HG02642 (cell line): Measurements from ENCODE around the gene PLIN5.
"Not testable (repeated sequence)": the region's sequence is repeated elsewhere in the genome, so short reads cannot be mapped to it uniquely, and the experiment has no call there.

Experiments used
- ATAC-seq: cut with Tn5 transposase; IDR thresholded peaks from one replicate; pipeline ENCODE4 v1.9.1; 2021; ENCODE audit warnings: mild to moderate bottlenecking; ENCODE audit not compliant: unreplicated experiment, poor library complexity

Gene PLIN5

DNA sequence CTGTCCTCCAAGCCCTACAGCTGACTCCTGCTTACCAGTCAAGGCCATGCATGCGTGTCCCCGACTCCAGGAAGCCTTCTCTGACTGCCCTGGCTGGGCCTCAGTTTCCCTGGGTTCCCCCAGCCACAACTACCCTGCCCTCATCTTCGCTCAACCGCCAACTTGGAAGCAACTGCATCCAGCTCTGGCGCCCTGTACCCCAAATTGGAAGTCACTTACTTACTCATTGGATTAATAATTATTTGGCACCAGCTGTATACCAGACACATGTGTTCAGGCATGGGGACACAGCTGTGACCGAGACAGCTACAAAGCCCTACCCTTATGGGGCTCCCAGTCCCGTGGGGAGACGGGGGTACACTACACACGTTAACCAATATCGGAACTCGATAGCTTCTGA lies 35.4 kb upstream of the PLIN5 start:
- no peak for ATAC-seq

DNA sequence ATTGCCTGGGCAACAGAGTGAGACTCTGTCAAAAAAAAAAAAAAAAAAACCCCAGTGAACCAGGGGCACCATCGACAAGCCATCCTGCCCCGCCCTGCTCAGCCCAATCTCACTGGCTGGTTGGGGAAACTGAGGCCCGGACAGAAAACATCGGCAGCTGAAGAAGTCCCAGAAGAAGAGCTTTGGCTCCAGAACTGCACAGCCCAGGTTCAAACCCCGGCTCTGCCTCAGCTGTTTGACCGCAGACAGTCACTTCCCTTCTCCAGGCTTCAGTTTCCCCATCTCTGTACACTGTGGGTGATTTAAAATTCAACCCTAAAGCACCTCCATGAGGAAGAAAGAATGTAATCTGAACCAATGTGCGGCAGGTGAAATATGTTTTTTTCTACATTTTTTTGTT lies 33.9 kb upstream of the PLIN5 start:
- no peak for ATAC-seq

DNA sequence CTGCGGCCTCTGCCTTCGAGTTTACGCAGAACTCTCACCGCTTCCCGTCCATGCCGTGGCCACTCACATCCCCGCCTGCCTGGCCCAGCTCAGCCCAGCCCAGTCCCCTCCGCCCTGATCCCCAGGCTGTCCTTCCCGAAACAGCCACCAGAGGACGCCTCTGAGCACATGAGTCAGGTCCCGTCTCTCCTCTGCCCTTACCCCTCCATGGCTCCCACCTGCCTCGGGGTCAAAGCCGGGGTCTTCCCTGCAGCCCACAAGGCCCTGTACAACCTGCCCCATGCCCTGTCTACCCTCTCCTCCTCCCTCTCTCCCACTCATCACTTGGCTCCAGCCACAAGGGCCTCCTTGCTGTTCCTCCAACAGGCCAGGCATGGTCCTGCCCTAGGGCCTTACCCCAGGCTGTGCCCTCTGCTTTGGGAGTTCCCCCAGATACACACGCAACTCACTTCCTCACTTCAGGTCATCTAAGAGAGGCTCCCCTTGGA lies 32.6 kb upstream of the PLIN5 start:
- ATAC-seq: no peak

DNA sequence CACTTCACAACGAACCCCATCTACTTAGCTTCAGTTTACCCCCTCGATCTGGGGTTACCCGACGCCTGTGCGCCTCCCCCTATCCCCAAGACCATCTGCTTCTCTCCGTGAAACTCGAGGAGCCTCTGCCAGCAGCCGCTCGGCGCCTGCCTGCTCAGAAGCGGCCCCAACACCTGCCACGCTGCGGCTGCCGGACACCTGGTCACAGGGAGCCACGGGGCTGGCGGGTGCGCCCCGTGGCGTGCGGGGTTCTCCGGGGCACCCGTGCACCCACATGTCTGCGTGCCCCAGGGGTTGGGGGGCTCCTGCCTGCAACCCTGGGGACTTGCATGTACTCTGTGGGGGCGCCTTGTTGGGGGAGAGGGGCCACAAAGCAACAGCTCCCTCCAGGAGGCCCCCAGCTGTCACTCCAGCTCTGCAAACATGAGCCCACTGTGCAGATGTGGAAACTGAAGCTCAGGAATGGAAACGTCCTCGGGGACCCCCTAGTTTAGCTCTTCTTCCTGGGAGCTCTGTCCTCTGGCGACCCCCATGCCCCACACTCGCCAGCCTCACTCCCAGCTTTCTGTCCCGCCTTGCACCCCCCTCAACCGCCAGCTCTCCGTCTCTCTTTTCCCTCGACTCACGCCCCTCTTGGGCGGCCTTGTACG lies 31.5 kb upstream of the PLIN5 start:
- no peak for ATAC-seq

DNA sequence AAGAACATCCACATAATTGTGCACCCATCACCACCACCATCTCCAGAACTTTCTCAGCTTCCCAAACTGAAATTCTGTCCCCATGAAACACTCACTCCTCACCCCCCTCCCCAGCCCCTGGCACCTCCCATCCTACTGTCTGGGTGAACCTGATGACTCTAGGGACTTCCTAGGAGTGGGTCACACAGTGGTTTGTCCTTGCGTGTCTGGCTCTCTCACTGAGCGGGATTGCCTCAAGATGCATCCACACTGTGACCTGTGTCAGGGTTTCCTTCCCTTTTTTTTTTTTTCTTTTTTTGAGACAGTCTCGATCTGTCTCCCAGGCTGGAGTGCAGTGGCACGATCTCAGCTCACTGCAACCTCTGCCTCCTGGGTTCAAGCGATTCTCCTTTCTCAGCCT lies 28.5 kb upstream of the PLIN5 start:
- not testable (repeated sequence) for ATAC-seq

DNA sequence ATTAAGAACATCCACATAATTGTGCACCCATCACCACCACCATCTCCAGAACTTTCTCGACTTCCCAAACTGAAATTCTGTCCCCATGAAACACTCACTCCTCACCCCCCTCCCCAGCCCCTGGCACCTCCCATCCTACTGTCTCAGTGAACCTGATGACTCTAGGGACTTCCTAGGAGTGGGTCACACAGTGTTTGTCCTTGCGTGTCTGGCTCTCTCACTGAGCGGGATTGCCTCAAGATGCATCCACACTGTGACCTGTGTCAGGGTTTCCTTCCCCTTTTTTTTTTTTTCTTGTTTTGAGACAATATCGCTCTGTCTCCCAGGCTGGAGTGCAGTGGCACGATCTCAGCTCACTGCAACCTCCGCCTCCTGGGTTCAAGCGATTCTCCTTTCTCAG lies 27.1 kb upstream of the PLIN5 start:
- ATAC-seq: not testable (repeated sequence)

DNA sequence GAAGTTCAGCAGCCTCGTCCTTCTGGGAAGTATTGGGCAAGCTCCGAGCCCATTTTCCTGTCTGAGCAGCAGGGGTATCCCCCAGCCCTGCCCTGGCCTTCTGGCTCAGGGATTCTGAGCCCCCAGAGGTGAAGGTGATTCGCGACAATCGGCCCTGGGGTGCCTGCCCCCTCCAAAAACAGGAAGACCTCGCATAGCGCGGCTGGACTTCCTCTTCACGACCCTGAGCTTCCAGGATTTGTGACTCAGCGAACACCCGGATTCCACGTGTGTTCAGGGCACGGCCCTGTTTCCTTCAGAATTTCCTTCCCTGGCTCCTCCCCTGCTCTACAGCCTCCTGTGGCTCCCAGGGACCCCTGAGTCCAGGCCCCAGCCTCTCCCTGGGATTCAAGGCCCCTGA lies 24.5 kb upstream of the PLIN5 start, which contains the start of gene SEMA6B:
SEMA6B (minus strand) TSS at position 116 of the 400 bp plus-strand sequence. CDS start 1,227 bp downstream, outside the sequence.
- no peak for ATAC-seq

DNA sequence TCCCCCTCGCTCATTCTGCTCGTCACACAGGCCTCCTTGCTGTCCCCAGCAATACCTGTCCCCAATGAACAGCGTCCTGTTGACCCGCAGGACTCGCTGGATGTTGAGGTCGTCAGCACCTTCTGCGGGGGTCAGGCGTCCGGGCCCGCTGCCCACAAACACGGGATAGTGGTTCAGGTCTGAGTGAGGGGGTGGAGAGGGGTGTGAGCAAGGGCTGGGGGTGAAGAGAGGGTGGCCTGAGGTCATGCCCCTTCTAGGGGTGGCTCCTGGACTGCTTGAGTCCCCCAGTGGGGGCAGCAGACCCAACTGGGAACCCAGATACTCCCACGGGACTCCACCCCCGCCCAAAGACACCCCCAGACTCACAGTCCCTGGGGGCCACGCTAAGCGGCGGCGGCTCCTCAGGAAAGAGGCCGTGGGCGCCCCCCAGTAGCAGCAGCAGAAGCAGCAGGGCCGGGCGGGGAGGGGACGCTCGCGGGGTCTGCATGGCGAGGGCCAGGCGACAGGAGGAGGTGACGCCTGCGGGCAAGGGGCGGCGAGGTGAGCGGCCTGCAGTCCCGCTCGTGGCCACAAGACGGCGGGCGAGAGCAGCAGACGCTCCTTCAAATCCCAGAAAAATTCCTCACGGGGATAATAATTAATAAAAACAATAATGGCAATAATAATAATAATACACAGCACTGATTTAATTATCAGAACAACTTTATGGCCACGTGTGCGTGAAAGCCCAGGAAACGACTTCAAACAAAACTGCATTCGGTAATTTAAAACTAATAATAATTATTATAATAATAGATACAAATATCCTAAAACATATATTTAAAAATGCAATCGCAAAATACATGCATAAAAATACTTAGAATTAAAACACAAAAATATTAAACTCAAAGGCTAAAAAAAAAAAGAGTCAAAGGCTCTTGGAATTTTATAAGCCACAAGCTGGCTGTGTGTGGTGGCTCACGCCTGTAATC lies 23.2 kb upstream of the PLIN5 start:
- ATAC-seq: no peak

DNA sequence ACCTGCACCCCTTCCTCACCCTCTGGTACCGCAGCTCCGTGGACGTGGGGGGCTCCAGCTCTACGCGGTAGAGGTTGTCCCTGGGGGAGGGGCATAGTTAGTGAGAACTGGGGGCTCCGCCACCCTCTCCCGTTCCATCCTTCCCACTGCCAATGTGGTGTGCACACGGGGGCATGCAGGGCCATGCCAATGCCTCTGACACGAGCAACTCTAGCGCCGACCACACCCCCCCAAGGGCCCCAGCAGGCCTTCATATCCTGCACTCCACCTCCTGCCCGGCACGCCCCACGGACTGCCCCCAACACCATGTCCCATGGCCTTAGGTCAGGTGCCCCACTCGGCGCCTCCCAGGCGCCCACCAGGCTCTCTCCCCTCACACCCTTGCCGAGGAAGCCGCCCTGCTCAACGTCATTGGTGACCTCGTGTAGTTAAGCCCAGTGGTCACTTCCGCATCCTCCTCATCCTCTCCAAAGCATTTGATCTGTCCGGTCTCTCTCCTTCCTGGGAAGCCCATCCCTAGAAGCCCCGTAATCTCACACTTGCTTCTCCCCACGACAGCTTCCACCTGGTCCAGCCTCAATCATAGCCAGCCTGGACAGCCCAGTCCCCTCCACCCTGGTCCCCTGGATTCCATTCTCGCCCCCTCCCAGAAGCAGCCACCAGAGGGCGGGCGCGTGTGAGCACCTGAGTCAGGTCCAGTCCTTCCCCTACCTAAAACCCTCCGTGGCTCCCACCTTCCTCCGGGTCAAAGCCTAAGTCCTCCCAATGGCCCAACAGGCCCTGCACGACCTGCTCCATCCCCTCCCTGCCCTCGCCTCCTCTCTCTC lies 22.3 kb upstream of the PLIN5 start:
- no peak for ATAC-seq

DNA sequence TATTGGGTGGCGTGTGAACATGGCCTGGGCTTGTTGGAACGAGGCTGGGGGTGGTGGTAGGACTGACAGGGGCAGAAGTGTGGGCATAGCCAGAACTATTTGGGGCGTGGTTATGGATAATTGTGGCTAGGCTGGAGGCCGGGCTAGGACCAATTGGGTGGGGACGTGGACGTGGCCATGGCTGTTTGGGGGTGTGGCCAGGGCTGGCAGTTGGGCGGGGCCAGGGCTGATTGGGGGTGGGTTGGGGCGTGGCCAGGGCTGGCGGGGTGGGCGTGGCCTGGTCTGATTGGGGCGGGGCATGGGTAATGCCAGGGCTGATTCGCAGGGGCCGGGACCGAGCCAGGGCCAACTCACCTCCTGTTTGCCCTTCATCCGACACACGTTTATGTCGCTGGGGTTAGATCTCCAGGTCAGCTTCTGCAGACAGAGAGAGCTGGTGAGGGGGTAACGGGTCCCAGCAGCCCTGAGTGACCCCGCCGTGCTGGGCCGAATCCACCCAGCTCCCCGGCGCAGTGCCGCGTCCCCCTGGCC lies 21.6 kb upstream of the PLIN5 start:
- ATAC-seq: no peak

DNA sequence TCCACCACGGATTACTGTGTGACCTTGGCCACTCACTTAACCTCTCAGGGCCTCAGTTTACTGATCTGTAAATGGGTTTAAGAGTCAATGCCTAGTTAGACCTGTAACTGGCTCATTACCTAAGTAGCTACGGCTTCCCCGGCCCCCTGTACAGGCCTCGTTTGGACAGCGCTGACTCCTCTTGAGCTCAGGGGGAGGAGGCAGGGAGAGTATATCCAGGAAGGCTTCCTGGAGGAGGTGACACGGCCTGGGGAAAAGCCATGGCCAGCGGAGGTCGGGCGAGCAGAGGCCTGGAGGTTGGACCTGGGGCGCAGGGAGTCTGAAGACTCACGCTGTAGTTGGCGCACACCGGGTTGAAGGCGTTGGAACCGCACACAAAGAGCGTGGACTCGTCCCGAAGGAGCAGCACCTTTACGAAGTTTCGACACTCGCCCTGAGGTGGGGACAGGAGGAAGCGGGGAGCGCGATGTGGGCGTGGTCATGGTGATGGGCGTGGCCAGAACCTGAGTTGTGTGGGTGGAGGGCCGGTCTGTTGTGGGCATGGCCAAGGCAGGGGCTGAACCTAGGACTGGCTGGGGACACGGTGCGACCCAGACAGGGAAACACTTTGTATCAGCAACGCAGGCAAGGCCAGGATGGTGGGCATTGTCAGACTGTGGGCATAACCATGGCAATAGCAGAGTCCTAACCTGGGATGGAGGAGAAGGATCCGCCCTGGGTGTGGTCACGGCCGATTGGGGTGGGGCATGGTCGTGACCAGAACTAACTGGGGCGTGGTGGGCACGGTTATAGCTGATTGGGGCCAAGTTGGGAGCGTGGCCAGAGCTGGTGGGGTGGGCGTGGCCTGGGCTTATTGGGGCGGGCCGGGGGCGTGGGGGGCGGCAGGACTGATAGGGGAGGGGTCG lies 20.9 kb upstream of the PLIN5 start:
- ATAC-seq: no peak

DNA sequence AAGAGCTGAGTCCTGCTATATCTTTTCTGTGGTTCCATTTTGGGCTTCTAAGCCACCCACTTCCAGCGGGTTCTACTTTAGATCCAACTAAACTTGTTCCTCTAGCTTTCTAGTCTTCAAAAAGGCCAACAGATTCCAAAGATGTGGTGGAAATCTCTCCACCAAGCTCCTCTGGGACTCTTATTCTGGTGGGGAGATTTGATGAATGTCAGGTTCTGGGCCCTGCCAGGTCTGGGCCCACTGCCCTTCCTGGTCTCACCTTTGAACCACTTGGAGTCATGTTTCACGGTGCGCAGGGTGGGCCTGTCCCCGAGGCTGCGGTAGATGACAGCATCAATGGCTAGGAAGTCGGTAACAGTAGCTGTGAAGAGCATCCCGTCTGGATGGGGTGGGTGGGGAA lies 19.7 kb upstream of the PLIN5 start:
- no peak for ATAC-seq

DNA sequence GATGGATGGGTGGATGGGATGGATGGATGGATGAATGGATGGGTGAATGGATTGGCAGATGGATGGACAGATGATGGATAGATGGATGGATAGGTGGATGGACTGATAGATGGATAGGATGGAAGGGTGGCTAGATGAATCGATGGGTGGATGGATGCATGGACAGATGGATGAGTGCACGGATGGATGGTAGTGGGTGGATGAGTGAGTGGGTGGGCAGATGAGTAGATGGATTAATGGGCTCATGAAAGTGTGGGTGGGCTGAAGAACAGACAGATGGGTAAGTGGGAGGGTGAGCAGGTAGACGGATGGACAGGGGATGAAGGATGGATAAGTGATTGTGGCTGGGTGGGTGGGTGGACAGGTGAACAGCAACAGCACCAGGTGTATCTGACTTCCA lies 18.8 kb upstream of the PLIN5 start:
- no peak for ATAC-seq

DNA sequence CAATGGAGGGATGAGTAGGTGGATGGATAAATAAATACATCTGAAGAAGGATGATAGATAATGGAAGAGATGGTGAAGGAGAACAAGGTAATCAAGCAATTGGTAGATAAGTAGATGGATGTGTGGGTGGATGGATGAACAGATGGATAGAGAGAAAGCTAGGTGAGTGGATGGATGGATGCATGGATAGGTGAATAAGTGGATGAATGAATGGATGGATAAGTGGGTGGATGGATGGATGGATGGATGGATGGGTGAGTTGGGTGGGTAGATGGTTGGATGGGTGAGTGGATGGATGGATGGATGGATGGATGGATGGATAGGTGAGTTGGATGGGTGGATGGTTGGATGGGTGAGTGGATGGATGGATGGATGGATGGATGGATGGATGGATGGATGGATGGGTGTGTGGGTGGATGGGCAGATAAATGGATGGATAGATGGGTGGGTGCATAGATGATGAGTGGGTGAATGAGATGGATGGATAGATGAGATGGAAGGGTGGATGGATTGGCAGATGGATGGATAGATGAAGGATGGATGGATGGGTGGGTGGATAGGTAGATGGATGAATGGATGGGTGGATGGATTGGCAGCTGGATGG lies 18.2 kb upstream of the PLIN5 start:
- ATAC-seq: no peak

DNA sequence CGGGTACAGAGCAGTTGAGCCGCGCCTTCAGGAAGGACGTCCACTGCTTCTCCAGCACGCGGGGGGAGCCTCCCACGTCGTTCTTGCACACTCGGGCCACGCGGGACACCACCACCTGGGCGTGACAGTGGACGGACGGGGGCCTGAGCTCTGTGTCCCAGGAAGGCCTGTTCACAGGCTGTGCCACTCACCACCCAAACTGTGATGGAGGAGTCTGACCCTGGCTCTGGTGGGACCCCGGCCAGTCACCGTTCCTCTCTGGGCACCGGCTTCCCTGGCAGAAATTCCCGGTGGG lies 17.4 kb upstream of the PLIN5 start:
- ATAC-seq: no peak

DNA sequence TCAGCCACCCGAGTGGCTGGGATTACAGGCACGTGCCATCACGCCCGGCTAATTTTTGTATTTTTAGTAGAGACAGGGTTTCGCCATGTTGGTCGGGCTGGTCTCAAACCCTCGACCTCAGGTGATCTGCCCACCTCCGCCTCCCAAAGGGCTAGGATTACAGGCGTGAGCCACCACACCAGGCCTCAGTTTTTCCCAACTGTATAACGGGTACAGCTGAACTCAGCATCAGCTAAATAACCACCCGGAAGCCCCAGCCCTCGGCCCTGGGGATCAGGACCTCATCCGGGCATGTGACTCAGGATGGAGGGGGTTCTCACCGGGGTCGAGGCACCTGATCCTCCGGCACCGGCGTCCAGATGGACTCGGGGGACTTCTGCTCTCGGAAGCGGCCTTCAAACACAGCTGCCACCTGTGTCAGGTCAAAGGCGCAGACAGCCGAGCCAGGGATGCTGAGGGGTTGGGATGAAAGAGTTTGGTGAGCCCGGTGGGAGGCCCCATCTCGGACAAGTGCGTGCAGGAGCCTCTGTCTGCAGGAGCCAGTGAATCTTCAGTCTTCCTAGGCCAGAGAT lies 15.5 kb upstream of the PLIN5 start:
- no peak for ATAC-seq

DNA sequence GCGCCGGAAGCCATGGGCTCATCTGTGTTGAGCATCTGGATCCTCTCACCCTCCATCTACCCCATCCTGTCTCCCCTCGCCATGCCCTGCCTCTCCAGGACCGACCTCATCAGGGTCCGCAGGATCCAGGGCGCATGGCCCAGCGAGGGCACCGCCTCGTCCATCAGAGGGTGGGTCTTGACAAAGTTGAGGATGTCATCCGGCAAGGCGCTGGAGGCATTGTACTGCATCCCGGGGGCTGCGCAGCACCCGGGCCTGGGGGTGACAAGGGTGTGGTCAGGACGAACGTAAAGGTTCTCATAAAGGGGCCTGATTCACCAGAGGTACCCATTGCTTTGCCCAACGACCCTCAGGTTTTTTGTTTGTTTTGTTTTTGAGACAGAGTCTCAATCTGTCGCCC lies 15.0 kb upstream of the PLIN5 start:
- no peak for ATAC-seq

DNA sequence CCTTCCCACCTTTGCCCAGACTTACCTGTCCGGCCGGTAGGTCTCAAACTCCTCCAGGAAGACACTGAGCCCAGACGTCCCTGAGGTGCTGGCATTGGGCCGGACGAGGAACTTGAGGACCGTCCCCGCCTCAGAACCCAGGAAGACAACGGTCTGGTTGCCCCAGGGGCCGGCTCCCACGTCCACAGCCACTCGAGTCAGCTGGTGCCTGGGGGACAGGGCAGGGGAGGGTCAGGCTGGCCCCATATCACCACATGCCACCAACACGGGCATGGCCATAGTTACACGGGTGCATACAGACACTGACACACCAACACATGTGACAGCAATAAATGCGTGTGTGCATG lies 13.2 kb upstream of the PLIN5 start:
- ATAC-seq: no peak
